Keratinocyte (primary cell): ENCODE measurements around the gene PAQR5.

Experiments
- EZH2 ChIP-seq: IDR thresholded peaks from one replicate; pipeline ENCODE4 v1.6.1; 2012; ENCODE audit warnings: inconsistent platforms, mild to moderate bottlenecking, low read length, moderate library complexity
- TF ChIP-seq, protein P1 (sequence below), 3 experiments: IDR thresholded peaks in 1 of 3; conservative IDR thresholded peaks in 1 of 3; optimal IDR thresholded peaks in 1 of 3; 2 replicates in 2 of 3; 3 replicates in 1 of 3; pipeline versions ENCODE3 to v1.5.1; 2011; ENCODE audit warnings: low read length in 3 of 3, mild to moderate bottlenecking in 3 of 3, moderate library complexity in 2 of 3, control low read depth in 1 of 3, inconsistent platforms in 1 of 3; ENCODE audit not compliant: insufficient read depth in 2 of 3; ENCODE audit errors: extremely low read depth in 1 of 3

DNA sequence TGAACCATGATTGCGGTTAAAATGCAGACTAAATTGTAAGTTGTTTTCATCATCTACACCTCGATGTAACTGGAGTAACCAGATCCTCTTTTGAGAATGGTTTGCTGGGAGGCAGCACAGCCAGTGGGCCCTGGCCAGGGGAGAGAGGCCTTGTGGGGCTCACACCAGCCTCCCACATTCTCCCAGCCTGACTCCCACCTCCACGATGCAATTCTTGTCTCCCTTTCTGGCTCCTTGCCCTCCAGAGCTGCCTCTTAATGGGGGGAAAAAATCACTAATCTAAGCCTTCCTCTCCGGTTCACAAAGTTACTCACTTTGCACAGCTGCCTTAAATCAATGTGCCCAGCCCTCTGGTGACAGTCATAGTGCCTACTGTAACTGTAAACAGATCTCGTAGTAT, 17.9 kb upstream of the PAQR5 start:
- TF ChIP-seq, protein P1, sequence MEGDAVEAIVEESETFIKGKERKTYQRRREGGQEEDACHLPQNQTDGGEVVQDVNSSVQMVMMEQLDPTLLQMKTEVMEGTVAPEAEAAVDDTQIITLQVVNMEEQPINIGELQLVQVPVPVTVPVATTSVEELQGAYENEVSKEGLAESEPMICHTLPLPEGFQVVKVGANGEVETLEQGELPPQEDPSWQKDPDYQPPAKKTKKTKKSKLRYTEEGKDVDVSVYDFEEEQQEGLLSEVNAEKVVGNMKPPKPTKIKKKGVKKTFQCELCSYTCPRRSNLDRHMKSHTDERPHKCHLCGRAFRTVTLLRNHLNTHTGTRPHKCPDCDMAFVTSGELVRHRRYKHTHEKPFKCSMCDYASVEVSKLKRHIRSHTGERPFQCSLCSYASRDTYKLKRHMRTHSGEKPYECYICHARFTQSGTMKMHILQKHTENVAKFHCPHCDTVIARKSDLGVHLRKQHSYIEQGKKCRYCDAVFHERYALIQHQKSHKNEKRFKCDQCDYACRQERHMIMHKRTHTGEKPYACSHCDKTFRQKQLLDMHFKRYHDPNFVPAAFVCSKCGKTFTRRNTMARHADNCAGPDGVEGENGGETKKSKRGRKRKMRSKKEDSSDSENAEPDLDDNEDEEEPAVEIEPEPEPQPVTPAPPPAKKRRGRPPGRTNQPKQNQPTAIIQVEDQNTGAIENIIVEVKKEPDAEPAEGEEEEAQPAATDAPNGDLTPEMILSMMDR (optimal IDR thresholded peaks at IDR 0.05 in 1 of 3, IDR thresholded peaks at IDR 0.05 in 1 of 3, conservative IDR thresholded peaks at IDR 0.05 in 1 of 3; ENCODE audit: extremely low read depth in 1 of 3, insufficient read depth in 2 of 3, low read length in 3 of 3) = no peak
- no peak for TF ChIP-seq EZH2
